Sciatic nerve (tissue), 2 donors: ENCODE measurements around the gene ARID1B. TPM values are rescaled to one million over a fixed set of nuclear protein-coding genes. Genes with fewer than 3 reads are reported as not detected.

Experiments
- ATAC-seq: fragments of 200-7000 bp; cut with Tn5 transposase; one replicate; pipeline ENCODE4 v1.9.1; 2020; ENCODE audit warnings: mild to moderate bottlenecking, moderate library complexity
- DNase-seq: peaks from one replicate; pipeline ENCODE4 v3.0.0-alpha.2; 2020; ENCODE audit warnings: low spot score
- intact Hi-C: fragments of 100-400 bp; cut with DNase I; formaldehyde crosslinking; loops from one replicate; pipeline ENCODE4 v1.14.2; 2022
- total RNA-seq: library from RNA; stranded (reverse); fragmentation: NEBNext Ultra II Directional; extraction: Animal tissue kit (Norgen Biotek cat#: 25700); gene quantifications from one replicate; pipeline ENCODE4 v1.2.1, GENCODE V29; 2021
- donor health status: DM: no; HTN: no; CAD: no.
- donor health status: DM: no; HTN: no; CAD: no.

ARID1B gene
- total RNA-seq, 1 donor from 2014 or later, result 142 TPM

- no peak for DNase-seq
- intact Hi-C loops, result no loop called here
- no peak for ATAC-seq
These were observed 311.7 kb downstream of the ARID1B start for GRCh38 chr6:157088841-157089240.

- DNase-seq (no peak), ATAC-seq (no peak)
- intact Hi-C loops, result no loop called here
These were observed 312.1 kb downstream of the ARID1B start for GRCh38 chr6:157089258-157089657.

GRCh38 chr6:157089851-157090250 is 312.7 kb downstream of the ARID1B start:
- DNase-seq, result no peak
- ATAC-seq, result no peak
- intact Hi-C loops, result no loop called here

GRCh38 chr6:157090736-157091135 is 313.6 kb downstream of the ARID1B start:
- DNase-seq, result no peak
- no peak for ATAC-seq
- intact Hi-C loops, result no loop called here

DNA sequence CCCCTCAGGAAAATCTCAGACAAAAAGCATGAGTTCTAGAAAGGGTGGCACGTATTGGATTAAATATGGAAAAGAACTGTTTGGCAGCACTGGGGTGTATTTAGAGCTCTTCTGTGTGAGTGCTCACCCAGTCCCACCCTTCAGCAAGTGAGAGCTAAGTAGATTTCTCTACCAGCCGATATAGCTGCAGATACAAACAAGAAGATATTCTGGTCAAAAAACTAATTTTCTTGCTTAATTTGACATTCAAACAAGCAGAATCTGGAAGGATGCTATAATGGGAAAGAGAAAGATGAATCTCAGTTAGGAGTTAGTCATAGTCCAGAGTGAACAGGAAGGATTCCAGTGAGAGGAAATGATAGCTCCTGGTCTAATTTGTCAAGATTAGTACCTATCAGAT is 314.1 kb downstream of the ARID1B start:
- no peak for DNase-seq
- intact Hi-C loops, result no loop called here
- no peak for ATAC-seq

DNA sequence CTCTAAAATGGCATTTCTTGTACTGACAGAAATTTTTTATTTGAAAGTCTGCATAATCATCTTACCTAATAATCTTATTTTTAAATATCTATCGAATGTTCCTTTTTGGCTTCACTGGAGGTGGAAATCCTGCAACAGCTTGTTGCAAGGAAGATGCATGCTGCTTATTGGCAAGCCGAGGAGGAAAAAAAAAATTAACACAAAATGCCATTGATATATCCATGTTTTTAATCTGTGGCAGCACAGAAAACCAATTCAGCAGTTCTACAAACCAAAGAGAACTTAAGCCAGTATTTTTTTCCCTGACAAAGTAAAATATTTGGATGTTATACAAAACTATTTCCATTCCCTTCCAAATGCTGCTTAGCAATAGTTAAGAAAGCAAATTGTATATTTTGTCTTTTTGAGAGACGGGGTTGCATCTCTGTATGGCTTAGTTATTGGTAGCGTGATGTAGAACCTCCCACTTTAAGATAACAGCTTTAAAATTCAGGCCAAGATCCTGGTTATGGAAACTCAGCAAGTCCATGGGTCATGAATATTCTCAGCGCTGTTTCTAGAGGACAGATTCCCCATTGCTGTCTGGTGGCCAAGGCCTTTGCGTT is 314.8 kb downstream of the ARID1B start:
- intact Hi-C loops, result no loop called here
- ATAC-seq, result no peak

GRCh38 chr6:157092736-157093135 is 315.6 kb downstream of the ARID1B start:
- peak; percentile 18 for ATAC-seq
- intact Hi-C loops, result no loop called here
- no peak for DNase-seq

More for the DNA sequence above, 314.8 kb downstream of the ARID1B start:
- DNase-seq, result no peak

- ATAC-seq, result no peak
- DNase-seq, result no peak
- intact Hi-C loops, result no loop called here
These were observed 316.4 kb downstream of the ARID1B start for GRCh38 chr6:157093536-157093935.

GRCh38 chr6:157094038-157094437 is 316.9 kb downstream of the ARID1B start:
- ATAC-seq (no peak), DNase-seq (no peak)
- intact Hi-C loops, result no loop called here

DNA sequence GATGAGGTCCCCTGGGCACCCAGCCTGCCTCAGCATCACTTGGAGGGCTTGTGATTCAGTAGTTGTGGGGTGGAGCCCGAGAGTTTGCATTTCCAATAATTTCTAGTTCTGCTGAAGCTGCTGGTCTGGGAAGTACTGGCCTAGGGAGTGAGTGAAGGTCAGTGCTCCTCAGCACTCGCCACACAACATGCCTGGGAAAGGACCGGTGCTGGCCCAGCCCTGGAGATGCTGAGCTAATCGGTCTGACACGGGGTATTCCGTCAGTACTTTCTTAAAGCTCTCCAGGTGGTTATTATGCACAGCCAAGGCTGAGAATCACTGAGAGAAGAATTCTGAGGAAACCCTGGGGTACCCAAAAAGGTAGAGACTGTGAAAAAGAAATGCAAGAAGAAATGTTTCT is 317.9 kb downstream of the ARID1B start:
- DNase-seq (no peak), ATAC-seq (no peak)
- intact Hi-C loops, result no loop called here

GRCh38 chr6:157095569-157095968 is 318.4 kb downstream of the ARID1B start:
- no peak for DNase-seq
- intact Hi-C loops, result no loop called here
- ATAC-seq, result no peak

DNA sequence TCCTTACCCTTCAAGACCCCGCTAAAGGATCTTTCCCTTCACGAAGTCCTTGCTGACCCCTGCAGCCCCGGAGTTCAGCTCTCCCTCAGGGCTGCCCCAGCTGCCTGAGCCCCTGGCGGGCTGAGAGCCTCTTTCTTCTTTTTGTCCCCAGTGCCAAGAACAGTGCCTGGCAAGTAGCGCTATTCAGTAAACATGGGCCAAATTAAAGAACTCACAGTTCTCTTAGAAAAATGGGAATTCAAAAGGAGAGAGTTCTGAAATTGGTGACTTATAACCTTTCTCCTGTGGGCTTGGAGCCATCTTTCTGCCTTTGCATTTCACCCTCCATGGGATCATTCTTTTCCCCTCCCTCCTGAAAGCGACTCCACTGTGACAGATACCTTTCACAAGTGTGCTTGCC is 318.9 kb downstream of the ARID1B start:
- no peak for DNase-seq
- intact Hi-C loops, result no loop called here
- no peak for ATAC-seq

GRCh38 chr6:157096522-157096921 is 319.3 kb downstream of the ARID1B start:
- DNase-seq, result no peak
- intact Hi-C loops, result no loop called here
- ATAC-seq, result peak; percentile 15

DNA sequence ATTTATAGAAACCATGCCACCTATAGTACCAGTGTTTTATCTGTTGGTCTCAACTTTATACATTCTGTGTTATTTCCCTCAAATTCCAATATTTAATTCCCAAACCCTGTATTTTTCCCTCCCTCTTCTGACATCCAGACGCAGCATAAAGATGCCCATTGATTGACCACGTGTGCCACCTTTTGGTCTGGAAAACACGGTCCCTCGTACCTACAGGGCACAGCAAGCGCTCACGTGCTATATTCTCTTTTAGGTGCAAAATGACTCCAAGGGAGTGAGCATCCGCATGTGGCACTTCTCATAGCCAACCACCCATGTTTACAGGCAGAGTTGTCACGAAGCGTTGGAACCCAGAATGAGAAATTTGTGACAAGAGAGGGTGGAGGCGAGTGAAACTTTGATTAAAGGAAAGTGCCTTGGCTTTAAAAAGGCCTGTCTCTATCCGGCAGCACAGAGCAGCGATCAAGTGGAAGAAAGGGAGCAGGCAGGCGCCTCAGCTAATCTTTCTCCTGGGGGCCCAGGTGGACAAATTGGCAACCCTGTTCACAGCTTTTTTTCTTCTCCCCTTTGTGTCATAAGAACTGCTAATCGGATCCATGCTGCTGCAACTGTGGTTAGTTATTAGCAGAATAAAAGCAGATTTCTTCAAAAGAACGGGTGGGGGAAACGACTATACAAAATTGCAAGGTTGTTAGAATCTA is 320.2 kb downstream of the ARID1B start:
- DNase-seq (no peak), ATAC-seq (no peak)
- intact Hi-C loops, result no loop called here

GRCh38 chr6:157098999-157099398 is 321.8 kb downstream of the ARID1B start:
- ATAC-seq (no peak), DNase-seq (no peak)
- intact Hi-C loops, result no loop called here

DNA sequence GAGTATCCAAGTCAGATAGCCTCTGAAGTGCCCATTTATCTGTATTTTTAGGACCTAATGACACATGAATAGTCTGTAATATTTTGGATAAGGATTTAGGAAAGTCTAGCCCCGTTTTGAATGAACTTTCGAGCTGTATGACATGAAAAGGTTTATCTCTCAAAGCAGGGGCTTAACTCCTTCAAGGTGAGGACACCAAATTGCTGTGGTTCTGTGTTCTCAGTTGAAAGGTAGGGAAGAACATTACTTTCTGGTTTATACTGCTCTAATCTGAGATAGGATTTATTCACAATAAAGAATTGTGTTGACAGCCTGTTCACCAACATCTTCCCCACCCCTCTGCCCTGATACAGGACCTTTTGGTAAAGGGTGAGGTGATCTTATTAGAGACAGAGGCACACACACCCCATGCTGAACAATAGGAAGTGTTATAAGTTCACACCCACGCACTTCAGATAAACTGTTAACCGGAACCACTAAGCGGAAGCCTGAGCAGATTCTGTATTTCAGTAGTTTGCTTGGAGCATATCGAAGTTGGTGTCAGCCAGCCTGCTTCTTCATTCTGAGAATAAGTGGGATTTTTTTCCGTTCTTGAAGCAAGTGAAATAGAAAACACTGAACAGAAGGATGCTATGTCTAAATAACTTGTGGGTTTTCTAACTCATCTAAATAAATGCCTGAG is 322.9 kb downstream of the ARID1B start:
- peak; percentile 68 for ATAC-seq
- intact Hi-C loops, result no loop called here
- DNase-seq, result no peak

DNA sequence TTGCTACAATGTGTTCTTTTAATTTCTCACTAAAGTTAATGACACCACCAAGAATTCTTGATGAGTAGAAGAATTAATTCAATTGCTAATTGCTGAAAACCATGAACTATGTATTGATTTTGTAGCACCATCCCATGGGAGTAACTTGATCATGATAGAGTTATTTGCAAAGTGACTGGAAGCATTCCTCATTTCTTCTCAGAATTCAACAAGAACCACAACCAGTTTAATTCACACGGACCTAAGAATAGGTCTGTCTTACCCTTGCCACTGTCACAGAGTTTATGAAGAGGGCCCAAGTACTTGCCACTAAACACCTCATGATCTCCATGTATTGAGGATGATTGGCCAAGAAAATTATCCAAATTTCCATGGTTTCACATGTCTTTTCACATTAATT is 324.0 kb downstream of the ARID1B start:
- intact Hi-C loops, result no loop called here
- DNase-seq (no peak), ATAC-seq (no peak)

GRCh38 chr6:157104803-157105202 is 327.6 kb downstream of the ARID1B start:
- intact Hi-C loops, result no loop called here
- DNase-seq, result no peak
- no peak for ATAC-seq

DNA sequence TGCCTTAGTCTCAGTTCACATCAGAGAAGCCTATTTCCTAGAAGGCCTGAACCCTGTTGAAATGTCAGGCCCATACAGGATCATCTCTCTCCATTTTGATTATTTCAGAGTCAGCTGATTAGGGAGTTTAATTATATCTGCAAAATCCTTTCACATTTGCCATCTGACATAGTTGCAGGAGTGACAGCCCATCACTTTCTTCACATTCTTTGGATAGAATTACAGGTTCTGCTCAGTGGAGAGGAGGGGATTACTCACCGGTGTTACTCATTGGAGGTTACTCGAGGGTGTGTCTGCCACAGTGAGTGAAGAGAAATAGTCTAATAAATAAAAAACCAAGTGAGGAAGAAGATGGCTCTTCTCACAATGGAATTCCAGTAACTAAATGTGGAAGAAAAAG is 329.3 kb downstream of the ARID1B start:
- DNase-seq (no peak), ATAC-seq (no peak)
- intact Hi-C loops, result no loop called here

DNA sequence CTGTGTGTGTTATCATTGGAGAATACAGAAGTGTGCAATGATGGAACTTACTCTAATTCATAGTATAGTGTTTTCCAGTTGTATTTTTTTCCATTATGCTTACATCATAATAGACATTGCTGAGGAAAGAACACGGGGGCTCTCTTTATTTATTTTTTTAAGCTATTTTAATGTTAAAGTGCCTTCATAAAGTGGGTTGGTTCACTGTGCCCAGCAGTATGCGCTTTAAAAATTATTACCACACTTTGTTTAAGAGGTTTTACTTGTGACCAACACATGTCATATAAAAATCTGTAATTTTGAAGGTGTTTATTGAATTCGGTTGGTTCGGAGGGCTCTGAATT is 330.4 kb downstream of the ARID1B start:
- no peak for DNase-seq
- intact Hi-C loops, result no loop called here
- ATAC-seq, result no peak
